HG02610 (cell line): ENCODE results near the gene CD82.
"Not testable (repeated sequence)": the region's sequence is repeated elsewhere in the genome, so short reads cannot be mapped to it uniquely, and the experiment has no call there.

Source experiments
- ATAC-seq: cut with Tn5 transposase; IDR thresholded peaks from one replicate; pipeline ENCODE4 v1.9.1; 2021; ENCODE audit warnings: mild to moderate bottlenecking, moderate library complexity; ENCODE audit not compliant: unreplicated experiment

CD82 gene

DNA sequence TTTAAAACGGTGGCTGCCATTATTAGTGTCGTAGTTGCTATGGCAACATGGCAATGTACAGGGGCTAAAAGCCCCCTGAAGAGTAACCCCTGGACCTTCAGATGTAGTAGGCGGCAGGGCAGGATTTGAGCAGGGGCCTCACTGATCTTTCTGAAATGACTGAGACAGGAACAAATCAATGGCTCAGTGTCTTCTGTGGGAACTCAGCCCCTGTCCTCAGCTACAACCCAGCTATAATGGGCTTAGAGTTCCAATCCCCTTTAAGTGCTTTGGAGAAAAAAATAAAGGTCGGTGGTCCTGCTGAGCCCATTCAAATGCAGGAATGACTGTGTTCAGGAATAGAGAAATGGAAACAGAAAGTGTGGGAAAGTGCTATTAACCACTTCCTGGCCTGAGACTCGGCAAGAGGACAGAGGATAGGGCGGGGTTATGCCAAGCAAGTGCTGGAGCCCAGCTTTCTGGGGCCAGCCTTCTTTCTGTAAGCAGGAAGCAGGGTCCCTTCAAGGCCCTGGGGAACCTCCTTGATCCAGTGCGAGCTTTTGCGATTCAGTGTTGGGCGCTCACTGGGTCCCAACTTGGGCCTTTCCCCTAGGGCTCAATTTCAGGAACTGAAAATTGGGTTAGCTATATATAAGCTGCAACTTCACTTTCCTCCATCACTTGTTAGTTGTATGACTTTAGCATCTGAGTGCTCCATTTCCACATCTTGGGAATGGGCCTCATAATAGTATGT is 6.1 kb upstream of the CD82 start:
- ATAC-seq = peak; percentile 89

DNA sequence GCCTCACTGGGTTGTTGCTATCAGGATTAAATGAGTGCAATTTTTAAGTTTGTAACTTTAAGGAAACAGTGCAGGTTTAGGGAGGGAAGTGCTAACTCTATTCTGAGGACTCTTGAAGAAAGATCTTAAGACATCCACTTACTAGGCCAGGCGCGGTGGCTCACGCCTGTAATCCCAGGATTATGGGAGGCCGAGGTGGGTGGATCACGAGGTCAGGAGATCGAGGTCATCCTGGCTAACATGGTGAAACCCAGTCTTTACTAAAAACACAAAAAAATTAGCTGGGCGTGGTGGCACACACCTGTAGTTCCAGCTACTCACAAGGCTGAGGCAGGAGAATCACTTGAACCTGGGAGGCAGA is 5.5 kb upstream of the CD82 start:
- not testable (repeated sequence) for ATAC-seq

DNA sequence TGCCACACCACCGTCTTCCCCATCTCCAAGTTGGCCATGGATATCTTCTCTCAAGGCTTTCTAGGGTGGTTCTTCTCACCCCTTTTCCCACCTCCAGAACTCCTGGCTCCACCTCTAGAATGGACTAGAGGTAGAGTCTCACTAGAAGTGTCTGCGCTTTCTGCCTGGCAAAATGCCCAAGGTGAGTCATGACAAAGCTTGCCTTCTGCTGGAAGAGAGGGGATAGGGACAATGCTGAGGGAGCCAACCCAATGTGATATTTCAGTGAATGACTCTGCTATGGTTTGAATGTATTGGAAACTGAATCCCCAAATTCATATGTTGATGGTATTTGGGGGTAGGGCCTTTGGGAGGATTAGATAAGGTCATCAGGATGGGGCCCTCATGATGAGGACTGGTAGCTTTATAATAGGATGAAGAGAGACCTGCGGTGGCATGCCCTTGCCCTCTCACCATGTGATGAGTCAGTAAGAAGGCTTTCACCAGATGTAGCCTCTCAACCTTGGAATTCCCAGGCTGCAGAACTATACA is 4.1 kb upstream of the CD82 start:
- no peak for ATAC-seq

DNA sequence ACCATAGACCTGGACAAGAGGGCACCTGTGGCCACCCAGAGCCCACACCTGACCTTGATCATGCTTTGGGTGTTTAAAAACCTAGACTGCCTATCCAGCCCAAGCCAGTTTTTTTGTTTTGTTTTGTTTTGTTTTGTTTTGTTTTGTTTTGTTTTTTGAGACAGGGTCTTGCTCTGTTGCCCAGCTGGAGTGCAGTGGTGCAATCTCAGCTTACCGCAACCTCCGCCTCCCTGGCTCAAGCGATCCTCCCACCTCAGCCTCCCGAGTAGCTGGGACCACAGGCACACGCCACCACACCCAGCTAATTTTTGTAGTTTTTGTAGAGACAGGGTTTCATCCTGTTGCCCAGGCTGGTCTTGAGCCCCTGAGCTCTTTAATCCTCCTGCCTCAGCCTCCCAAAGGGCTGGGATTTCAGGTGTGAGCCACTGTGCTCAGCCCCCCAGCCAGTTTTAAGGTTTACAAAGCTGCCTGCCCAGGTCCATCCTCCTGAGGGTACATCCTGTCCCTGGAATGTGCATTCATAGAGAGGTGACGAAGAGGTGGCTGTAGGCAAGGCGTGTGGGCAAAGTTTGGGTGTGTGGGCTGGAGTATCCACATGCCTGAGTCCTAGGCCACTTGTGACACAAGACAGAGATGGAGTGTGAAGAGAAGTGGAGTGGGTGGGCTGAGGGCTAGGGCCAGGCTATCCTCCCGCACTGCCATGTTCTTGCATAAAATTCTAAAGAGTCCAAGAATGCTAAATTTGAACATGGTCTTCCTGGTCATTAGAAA is 3.3 kb upstream of the CD82 start:
- no peak for ATAC-seq

DNA sequence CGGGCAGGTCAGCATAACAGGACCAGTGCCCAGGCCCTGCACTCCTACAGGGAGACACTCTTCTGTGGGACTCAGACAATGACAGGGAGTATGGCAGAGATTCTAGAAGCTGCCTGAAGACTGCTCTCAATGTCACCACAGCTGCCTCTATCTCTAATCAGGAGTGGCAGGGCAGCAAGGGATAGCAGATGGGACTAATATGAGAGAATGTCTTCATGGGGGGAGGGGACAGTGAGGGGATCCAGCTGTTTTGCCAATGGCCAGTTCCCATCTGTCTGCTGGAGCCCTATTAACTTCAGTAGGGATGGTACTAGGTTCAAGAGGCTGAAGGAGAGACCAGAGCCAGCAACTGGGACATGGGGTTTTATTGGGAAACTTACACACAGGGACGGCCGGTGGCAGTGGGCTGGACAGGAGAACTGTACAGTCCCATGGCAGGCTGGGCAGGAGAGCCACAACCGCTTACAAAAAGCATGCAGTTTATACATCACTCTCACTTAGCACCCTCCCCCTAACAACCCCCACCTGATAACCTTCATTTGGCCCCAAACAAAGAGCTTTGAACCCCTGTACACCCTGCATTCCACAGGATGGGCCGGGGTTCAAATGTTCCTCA is 2.5 kb upstream of the CD82 start:
- no peak for ATAC-seq

DNA sequence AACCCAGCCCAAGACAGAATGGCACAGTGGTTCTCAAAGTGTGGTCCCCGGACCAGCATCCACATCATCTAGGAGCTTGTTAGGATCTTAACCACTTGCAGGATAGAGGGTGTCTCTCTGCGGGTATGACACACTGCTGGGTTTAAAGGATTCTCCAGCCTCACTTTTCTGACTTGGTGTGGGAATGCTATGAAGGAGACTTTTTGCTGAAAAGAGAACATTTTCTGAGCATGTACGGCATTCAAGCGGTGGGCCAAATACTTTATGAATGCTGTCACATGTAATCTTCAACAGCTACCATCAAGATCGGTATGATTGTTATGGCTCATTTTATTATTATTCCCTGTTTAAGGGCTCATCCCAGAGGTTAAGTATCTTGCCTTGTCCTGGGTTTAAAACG is 1.8 kb upstream of the CD82 start:
- ATAC-seq = no peak

DNA sequence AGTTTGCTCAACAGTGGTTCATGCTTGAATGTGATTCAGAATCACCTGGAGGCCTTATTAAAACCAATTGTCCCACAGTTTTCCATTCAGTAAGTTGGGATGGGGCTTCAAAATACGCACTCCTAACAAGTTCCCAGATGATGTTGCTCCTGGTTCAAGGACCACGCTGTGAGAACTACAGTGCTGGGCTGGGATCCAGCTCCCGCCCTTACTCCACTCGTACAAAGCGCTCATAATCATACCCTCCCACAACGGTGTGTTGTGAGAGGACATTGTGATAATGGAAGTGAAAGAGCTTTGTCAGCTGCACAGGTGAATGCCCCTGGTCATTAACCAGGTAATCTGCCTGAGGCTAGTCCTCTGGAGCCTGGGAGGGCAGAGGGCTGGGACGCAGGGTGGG is 1.3 kb upstream of the CD82 start:
- no peak for ATAC-seq

DNA sequence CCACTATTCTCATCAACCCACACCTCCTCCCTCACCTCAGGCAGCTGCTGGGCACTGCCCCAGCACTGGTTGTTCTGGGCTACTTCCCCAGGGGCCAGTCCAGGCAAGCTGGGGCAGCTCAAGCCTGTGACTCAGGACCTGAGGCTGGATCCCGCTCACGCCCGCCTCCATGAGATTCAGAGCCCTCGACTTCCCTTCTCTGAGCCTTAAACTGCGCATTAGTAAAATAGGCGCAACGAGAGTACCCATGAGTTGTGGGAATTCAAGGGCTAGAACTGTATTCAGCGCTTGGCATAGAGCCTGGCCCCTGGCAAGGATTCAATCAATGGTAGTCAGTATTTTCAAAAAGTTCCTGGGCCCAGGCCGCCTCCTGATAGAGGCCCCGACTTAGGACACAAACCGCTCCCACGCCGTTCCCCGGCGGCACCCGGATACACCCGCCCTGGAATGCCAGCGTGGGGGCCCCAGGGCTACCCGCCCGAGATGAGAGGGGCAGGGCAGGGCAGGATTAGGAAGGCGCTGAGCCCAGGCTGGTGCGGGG is 723 bp upstream of the CD82 start:
- no peak for ATAC-seq

DNA sequence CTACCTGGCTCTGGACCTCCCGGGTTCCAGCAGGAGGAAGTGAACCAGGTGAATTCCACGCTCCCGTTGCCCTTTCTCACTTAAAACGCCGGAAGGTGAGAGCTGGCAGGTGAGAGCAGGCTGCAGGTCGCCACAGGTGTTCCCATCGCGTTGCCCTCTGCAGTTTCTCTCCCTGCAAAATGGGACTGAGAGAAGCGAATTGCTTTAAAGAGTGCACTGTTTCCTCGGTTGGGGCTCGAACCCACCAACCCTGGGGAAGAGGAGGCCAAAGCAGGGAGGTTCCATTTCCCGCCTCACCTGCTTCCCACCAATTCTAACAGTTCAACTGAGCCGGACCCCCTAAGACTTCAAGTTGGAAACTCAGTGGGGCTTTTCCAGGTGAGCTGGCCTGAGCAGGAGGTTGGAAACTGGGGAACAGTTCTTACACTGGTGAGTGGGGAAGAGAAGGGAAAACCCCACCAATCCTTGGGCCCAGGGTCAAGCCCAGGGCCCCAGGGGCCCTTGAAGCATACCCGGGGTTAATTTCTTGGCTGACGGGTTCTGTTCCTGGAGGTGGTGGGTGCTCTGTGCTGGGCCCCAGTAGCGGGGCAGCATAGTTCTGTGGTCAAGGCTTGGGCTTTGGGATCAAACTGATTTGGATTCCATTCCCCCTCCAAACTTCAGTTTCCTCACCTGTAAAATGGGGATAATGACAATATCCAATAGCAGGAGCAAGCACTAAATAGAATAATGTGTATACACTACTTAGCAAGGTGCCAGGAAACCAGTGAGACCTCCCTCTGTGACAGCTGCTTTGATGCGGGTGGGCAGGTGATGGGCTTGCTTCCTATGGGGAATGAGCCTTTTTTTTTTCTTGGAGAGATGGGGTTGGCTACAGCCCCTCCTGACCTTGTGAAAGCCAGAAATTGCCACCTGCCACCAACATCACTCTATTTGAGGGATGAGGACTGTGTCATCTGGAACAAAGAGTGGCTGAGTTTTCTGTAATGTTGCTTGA is 788 bp downstream of the CD82 start:
- ATAC-seq = no peak

DNA sequence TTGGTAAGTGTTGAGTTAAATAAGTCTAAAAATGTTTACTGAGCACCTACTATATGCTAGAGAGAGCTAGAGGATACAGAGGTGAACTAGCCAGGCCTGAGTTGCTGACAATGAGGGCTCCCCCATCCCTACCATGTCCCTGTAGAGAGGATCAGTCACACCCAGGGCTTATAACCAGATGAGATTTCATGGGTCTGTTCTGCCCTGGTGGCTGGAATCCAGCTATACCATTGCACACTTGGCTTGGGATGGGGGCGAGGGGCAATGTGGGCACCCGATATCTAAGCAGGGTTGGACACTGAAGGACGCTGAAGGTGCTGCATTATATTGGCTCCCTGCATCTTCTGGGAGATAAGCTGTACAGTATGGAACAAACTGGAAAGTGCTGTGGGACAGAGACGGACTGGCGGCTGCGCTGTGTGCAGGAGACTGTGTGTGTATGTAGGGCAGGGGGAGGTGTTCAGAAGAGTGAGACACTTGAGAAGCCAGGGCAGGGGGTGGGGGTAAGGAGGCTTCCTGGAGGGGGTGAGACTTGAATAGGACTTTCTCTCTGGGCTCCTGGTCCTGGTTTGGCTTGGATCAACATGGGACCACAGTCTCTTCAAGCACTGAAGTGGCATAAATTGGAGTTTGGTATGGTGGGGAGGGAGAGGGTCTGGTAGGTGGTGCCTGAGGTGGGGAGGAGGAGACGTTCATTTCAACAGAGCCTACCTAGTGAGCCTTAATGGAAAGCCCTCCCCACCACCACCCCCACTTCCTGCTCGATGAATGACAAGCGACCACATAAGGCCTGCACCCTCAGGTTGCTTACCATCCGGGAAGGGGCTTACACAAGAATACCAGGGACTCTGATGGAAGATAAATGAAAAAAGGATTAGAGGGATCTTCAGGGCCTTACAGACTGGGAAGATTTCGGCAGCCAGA is 1.8 kb downstream of the CD82 start:
- no peak for ATAC-seq

DNA sequence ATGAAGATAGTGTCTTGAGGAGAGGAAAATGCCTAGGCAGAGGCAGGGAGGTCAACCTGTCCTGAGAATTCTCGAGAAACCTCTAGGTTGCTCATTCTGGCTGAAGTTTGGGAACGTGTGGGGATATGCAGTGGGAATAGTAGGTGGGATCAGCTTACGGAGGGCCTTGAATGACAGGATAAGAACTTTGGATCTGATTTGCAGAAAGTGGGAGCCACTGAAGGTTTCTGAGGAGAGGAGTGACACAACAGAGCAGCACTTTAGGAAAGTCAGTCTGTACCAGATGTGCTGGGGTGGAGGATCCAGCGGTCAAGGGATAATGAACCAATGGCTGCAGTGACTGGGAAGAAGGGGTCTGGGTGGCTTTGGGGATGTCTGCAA is 2.4 kb downstream of the CD82 start:
- no peak for ATAC-seq

DNA sequence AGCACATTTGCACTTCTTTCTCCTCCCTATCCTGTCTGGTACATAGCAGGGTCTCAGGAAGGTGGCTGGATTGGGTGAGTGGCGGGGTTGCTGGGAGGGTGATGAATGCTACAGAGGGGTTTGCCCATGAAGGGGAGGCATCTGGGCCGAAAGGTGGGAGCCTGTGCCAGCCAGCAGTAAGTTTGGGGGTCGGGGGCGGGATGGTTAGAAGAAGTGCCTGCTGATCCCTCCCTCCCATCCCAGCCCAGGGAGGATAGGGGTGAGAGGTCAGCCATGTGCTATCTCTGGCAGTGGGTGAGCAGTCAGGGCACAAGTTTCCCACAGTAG is 2.8 kb downstream of the CD82 start:
- no peak for ATAC-seq

DNA sequence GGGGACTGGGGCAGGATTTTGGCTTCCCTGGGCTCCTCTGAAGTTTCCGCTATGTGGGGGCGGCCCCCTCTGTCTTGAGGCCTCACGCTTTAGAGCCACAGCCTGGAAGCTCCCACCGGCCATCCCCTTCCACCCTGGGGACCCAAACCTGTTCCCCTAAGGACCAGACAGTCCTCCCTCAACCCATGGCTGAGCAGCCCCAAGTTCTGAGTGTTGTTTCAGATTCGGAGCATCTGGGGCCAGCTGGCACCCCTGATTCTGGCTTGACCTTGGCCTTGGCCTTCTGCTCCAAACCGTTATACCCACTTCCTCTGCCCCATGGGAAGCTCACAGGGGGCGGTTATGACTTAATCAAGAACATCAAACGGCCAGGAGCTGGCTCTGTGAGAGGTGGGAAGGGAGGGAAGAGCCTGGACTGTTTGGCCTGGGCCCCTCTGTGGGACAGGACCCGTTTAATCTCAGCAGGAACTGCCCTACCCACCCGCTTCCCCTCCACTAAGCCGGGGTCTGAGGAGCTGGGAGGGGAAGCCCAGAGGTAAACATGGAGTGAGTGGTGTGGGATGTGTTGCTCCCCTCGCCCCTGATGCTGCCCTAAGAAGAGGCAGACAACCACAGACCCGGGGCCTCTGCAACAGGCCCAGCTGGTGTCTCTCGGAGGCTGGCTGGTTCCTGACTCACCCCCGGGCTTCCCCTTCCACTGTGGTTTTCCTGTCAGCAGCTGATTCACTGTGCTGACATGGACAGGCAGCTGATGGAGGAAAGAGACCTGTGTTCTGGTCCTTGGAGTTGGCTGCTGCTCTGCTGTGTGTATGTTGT is 3.4 kb downstream of the CD82 start:
- ATAC-seq = peak; percentile 51

DNA sequence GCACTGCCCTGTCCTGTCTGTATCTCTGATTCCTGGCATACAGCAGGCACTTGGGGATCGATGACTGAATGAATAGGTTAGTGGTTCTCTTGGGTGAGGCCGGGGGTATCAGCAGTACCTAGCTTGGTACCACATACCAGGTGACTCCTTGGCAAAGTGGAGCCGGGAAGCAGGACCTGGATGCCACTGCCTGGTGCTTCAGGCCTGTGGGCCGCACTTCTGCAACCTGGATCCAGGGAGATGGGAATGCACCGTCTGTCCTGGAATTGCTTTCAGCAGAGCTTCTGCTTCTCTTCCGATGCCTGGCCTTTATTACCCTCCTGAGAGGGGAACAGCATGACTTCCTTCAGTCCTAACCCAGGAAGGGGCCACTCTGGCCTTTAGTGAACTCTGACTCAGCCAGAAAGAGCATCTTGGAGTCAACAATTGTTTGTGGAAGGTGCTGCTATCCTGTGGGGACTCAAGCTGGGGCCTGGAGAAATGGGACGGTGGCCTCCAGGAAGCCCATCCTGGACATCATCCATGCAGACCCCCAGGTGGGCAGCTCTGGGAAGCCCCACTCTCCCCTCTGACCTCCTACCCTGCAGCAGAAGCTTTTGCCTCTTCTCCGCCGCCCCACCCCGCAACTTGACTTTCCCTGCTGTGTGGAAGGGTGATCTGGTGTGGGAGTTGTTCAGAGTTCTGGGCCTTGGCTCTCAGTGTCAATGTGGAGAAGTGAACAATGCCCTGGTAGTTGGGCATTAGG is 5.1 kb downstream of the CD82 start:
- no peak for ATAC-seq

DNA sequence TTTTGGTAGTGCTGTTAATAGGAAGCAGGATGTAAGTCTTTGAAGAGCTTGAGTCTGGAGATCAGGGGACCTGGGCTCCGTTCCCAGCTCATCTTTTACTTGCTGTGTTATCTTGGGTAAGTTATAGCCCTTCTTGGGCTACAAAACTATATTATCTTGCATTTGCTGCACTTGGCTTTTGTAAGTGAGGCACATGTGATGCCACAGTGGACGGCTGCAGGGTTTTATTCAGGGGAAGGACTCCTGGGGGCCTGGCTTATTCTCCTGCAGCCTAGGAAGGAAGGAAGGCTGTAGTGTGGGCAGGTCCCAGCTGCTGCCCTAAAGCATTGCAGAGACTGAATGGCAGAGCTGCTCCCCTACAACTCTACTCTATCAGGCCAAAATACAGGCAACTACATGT is 6.4 kb downstream of the CD82 start:
- ATAC-seq = no peak

DNA sequence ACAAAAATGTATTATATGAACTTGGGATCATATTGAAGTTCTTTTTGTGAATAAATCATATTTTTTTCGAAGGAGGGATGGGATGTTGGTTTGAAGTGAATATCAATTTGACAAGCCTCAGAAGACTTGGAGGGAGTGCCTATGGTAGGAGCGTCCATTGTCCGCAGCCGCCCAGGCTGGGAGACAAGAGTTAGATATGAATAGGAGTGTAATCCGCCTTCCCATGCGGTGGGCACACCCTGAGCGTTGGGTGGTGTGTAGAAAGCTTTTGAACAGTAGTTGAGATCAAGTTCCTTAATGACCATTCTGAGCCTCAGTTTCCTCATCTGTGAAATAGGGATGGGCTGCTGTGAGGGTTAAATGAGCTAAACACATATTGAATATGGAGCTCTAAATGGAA is 7.0 kb downstream of the CD82 start:
- ATAC-seq = no peak

DNA sequence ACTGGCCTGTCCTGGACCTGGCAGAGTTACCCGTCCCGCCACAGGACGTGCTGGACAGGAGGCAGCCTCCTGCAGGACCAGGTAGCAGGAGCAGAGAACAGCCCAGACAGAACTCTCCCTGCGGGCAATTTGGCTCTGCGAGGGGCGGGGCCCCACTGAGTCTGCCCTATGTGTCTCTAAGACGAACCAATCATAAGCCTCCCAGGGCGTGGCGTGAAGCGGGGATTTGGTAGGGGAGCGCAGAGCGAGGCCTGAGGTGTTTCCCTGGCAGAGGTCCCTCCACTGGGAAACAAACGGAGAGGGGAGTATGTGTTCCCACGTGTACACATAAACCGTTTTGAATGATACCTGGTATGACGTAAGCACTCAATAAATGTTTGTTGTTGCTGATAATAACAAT is 7.4 kb downstream of the CD82 start:
- no peak for ATAC-seq

DNA sequence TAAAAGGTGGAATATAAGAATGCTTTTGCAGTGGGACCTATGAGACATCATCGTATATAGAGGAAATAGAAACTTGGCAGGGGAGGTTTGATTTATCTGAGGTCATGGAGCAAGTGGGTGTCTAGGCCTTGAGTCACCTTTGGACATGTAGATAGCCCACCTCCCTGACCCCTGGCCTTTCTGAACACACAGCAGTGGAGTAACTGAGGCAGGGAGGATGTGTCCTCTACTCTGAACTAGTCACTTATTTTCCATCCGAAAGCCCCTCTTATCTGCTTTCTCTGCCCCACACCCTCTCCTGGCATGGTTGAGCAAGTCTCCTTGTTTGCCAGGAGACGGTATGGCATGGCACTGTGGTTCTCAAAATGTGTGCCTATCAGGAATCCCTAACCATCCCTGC is 7.9 kb downstream of the CD82 start:
- ATAC-seq = no peak
